ENCODE measurements around the gene CCDC136.
A peak's percentile ranks its signal among the peaks of the same experiment; 100 is the strongest.

Gene CCDC136

DNA sequence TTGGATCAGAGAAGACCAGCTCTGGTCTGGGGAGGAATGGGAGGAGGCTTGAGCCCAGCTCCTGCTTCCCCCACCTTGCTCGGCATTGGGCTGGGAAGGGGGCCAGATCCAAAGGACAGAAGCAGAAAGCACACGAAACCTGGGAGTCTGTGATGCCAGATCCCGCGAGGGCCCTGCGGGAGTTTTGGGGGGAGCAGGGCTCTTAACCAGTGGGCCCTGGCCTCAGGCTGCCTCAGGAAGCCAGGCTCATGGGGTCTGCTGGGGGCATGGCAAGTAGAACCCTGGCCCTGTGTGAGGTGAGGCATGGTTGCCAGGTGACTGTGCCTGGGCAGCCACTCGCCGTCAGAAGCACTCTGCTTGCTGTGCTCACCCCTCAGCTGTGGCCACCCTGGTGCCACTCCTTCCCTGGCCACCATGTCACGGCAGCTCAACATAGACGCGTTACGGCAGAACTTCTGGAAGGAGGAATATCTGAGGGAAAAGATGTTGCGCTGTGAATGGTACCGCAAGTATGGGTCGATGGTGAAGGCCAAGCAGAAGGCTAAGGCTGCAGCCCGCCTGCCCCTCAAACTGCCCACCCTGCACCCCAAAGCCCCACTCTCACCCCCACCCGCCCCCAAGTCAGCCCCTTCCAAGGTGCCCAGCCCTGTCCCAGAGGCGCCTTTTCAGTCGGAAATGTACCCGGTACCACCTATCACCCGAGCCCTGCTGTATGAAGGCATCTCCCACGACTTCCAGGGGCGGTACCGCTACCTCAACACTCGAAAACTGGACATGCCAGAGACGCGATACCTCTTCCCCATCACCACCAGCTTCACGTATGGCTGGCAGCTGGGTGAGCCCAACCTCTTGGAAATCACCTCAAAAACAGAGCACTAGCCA lies 74.5 kb downstream of the CCDC136 start:
- no peak for DNase-seq

DNA sequence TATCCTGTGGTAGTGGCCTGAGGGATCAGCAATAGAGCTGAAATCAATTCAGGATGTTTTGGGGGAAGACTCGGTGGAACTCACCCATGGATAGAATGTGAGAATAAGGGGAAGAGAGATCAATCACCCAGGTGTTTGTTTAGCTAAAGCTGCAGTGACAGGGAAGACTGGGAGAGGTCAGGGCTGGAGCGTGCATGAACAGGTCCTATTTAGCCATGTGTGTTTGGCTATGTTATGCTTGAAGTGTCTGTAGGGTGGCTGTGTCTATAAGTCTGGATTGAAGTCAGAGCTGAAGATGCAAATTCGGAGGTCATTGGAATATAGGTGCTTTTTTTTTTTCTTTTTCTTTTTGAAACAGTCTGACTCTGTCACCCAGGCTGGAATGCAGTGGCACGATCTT lies 75.5 kb downstream of the CCDC136 start:
- no peak for DNase-seq

DNA sequence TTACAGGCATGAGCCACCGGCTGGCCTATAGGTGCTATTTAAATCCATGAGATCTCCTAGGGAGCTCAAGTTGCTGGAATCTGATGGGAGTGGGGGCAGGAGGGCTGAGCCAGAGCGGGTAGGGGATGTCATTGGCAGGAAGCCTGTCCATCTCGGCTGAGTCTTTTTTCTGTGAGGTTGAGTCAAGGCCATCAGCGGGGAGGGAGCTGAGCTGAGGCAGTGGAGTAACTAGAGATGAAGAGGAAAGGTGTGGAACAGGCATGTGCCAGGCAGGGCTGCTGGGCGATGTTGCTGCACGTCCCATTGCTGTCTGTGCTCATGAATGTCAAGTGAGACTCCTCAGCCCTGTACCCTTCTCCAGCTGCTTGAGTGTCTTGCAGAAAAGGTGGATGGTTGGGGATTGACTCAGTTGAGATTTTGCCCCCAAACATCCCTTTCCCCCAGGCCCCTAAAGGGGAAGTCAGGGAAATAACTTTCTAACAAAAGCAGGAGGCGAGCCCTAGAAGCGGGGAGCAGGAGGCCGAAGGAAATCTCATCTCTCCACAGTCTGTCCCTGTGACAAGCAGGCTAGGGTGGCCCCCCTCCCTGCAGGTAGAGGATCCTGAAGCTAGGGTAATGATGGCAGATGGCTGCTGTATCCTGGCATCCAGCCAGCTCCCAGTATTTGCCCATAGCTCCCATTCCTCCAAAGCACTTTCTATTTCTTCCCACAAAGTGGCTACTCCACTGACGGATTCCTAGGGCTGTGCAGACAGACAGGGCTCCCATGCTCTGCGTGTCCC lies 76.3 kb downstream of the CCDC136 start:
- DNase-seq: peak; percentile 55

DNA sequence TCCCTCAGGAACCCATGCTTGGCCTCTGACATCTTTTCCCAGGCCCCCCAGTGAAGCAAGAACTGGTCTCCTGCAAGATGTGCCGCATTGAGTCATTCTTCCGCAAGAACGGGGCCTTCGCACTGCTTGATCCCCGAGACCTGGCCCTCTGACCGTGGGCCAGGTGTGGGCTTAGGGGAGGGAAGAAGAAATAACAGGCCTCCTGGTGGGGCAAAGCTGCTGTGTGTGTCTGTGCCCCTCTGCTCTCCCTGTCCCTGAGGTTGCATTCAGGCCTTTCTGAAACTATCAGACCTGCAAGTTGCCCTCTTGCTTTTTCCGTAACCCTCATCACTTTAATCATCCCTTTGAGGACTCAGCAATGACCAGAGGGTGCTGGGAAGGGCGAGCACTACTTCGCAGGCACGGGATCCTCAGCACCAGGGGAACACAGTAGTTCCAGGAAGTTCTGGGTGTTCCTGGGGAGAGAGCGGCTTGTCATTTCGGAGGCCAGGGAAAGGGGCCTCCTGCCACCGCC lies 76.9 kb downstream of the CCDC136 start:
- DNase-seq: no peak

DNA sequence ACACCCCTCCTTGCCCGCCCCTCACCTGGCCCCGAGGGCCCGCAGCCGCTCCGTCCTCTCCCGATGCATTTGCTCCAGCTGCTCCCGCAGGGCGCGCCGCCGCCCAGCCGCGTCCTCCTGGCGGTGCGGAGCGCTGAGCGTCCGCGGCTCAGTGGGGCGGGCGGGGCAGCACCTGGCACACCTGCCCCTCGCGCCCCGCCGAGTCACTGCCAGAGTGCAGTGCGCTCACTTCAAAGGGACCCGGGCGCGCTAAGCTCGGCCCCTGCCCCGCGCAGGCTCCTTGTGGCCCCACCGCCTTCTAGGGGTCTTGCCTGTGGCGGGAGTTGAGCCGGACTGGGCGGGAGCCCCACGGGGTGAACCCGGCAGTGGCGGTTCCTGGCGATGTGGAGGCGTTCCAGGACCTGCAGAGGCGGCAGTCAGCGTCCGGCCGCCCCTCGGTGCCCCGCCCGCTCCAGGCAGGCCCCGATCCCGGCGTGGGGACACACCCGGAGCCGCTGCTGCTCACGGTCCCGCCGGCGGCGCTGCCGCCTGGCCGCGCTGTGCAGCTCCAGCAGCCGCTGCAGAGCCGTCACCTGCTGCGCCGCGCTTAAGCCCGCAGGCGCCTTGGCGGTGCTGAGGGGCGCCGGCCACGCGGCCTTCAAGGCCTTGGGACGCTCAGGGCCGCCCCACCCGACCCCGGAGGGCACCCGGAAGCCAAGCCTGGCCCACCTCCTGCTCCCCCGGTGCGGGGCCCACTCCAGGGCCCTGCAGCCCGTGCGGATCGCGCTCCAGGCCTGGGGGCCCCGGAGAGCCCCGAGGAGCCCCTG lies 77.6 kb downstream of the CCDC136 start:
- peak; percentile 35 for DNase-seq

DNA sequence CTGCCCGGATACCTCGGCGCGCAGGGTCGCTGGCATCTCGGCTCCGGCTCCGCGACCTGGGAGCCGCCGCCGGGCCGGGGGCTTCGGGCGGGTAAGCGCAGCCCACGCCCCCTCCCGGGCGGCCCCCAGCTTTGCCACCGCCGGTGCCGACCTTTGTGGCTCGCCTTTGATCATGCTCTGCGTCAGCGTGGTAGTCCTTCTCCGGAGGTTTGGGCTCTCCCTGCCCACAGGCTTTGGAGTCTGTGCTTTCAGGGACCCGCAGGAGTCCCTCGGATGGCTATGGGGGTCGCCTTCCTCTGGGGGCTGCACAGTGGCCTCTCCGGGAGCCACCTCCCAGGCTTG lies 78.1 kb downstream of the CCDC136 start:
- no peak for DNase-seq

DNA sequence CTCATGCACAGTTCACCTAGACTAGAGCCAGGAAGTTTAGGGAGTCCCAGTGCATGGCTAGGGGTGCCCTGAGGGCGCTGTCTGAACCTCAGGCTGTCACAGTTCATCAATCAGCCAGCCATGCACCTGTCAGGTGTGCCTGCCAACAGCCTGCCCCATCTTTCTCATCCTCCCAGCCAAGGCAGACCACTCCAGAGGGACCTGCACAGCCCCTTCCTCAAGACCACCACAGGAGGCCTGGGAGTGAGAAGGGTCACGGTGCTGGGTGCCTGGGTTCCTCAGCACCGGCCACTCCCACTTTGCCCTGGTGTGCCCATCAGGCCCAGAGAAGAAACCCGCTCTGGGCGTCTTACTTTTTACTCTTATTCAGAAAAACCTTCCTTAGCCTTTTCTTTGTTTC lies 79.3 kb downstream of the CCDC136 start:
- no peak for DNase-seq

All from fibroblast of skin of right biceps (primary cell).